Measurements from ENCODE around the gene DNASE1L1.

- TF ChIP-seq CTCF (conservative IDR thresholded peaks at IDR 0.05 in 1 of 2, IDR thresholded peaks at IDR 0.05 in 1 of 2; ENCODE audit: low read depth in 1 of 2, low read length in 2 of 2) (no peak), EZH2 (IDR thresholded peaks at IDR 0.05; ENCODE audit: low read length, missing control alignments) (no peak)
Observed at GRCh38 chrX:154420402-154420756, 11.3 kb upstream of the DNASE1L1 start.

Measured in fibroblast of lung (primary cell).